Tibial artery (tissue), 4 donors: ENCODE data around the gene RHOV.

ENCODE experiments used
- DNase-seq, 2 donors: peaks; one replicate each; pipeline ENCODE4 v3.0.0-alpha.2; 2019
- H3K27ac ChIP-seq, 2 donors: fragments of 200-600 bp; sonication (generic) in 1 of 2; 1 replicate in 1 of 2; 2 replicates in 1 of 2; pipeline ENCODE4 v1.5.1; 2018 to 2019; ENCODE audit warnings: mild to moderate bottlenecking in 1 of 2
- H3K27me3 ChIP-seq, 2 donors: fragments of 200-600 bp; sonication (generic) in 1 of 2; one replicate each; pipeline versions ENCODE4 v1.5.1 to v1.6.0; 2016 to 2019
- H3K36me3 ChIP-seq, 3 donors: fragments of 200-600 bp; sonication (generic) in 2 of 3; one replicate each; pipeline ENCODE4 v1.5.1; 2016 to 2019; ENCODE audit warnings: mild to moderate bottlenecking in 2 of 3
- H3K4me1 ChIP-seq, 4 donors: fragments of 200-600 bp; sonication (generic) in 2 of 4; 1 replicate in 3 of 4; 2 replicates in 1 of 4; pipeline ENCODE4 v1.5.1; 2016 to 2019
- H3K4me3 ChIP-seq, 2 donors: fragments of 200-600 bp; sonication (generic) in 1 of 2; 1 replicate in 1 of 2; 2 replicates in 1 of 2; pipeline ENCODE4 v1.5.1; 2018 to 2019; ENCODE audit warnings: mild to moderate bottlenecking in 2 of 2
- H3K9me3 ChIP-seq, 3 donors: fragments of 200-600 bp; sonication (generic) in 1 of 3; one replicate each; pipeline ENCODE4 v1.5.1; 2016 to 2019
- intact Hi-C: fragments of 100-400 bp; cut with DNase I; formaldehyde crosslinking; loops from one replicate; pipeline ENCODE4 v1.15.0; 2023; ENCODE audit warnings: low total_unique reads
- TF ChIP-seq, protein P1 (sequence below), 2 experiments: fragments of 200-600 bp in 1 of 2; fragments of 450-650 bp in 1 of 2; IDR thresholded peaks; one replicate each; pipeline ENCODE4 v1.5.1; 2017 to 2019; ENCODE audit warnings: antibody characterized with exemption in 2 of 2, mild to moderate bottlenecking in 1 of 2, moderate library complexity in 1 of 2

RHOV gene

DNA sequence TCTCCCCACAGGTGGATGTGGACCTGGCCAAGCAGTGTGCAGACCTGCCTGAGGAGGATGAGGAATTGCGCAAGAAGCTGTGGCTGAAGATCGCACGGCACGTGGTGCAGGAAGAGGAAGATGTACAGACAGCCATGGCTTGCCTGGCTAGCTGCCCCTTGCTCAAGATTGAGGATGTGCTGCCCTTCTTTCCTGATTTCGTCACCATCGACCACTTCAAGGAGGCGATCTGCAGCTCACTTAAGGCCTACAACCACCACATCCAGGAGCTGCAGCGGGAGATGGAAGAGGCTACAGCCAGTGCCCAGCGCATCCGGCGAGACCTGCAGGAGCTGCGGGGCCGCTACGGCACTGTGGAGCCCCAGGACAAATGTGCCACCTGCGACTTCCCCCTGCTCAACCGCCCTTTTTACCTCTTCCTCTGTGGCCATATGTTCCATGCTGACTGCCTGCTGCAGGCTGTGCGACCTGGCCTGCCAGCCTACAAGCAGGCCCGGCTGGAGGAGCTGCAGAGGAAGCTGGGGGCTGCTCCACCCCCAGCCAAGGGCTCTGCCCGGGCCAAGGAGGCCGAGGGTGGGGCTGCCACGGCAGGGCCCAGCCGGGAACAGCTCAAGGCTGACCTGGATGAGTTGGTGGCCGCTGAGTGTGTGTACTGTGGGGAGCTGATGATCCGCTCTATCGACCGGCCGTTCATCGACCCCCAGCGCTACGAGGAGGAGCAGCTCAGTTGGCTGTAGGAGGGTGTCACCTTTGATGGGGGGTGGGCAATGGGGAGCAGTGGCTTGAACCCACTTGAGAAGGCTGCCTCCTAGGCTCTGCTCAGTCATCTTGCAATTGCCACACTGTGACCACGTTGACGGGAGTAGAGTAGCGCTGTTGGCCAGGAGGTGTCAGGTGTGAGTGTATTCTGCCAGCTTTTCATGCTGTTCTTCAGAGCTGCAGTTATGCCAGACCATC is 28.8 kb upstream of the RHOV start:
- DNase-seq, result peak in 1 of 2 donors; percentile 60
- Histone ChIP-seq H3K27ac (no peak overlapping the region), H3K4me3 (no peak overlapping the region), H3K4me1 (peaks cover 12 to 28% (median 22%) of the 10 kb centered on the region in 4 donors), H3K27me3 (no peaks in the 10 kb centered on the region), H3K9me3 (no peaks in the 10 kb centered on the region), H3K36me3 (peaks cover 43 to 59% (median 46%) of the 10 kb centered on the region in 3 donors)
- intact Hi-C loops, result loop anchor here (10.0 kb wide), 1 partner anchor 212 kb away; the partner anchor contains the start of gene INO80
- TF ChIP-seq, protein P1, sequence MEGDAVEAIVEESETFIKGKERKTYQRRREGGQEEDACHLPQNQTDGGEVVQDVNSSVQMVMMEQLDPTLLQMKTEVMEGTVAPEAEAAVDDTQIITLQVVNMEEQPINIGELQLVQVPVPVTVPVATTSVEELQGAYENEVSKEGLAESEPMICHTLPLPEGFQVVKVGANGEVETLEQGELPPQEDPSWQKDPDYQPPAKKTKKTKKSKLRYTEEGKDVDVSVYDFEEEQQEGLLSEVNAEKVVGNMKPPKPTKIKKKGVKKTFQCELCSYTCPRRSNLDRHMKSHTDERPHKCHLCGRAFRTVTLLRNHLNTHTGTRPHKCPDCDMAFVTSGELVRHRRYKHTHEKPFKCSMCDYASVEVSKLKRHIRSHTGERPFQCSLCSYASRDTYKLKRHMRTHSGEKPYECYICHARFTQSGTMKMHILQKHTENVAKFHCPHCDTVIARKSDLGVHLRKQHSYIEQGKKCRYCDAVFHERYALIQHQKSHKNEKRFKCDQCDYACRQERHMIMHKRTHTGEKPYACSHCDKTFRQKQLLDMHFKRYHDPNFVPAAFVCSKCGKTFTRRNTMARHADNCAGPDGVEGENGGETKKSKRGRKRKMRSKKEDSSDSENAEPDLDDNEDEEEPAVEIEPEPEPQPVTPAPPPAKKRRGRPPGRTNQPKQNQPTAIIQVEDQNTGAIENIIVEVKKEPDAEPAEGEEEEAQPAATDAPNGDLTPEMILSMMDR (IDR thresholded peaks at IDR 0.05), result no peak

DNA sequence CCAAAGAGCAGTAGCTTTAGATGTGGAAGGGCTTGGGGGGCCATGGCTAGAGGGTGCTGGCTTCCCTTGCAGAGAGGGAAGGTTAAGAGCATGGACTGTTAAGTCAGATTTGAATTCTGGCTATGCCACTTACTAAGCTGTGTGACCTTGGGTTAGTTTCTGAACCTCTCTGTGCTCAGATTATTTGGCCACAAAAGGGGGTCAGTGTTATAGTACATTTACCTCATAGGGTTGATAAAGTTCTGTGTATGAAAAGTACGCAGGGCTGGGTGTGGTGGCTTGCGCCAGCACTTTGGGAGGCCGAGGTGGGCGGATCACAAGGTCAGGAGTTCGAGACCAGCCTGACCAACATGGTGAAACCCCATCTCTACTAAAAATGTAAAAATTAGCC is 27.0 kb upstream of the RHOV start:
- no peak for DNase-seq
- Histone ChIP-seq H3K27me3 (no peaks in the 10 kb centered on the region), H3K9me3 (no peaks in the 10 kb centered on the region), H3K4me3 (no peak overlapping the region), H3K36me3 (peaks cover 43 to 77% (median 51%) of the 10 kb centered on the region in 3 donors), H3K4me1 (peaks cover 3 to 22% (median 9%) of the 10 kb centered on the region in 4 donors), H3K27ac (no peak overlapping the region)
- TF ChIP-seq, protein P1 (IDR thresholded peaks at IDR 0.05), result no peak
- intact Hi-C loops, result loop anchor here (10.0 kb wide), 1 partner anchor 214 kb away; the partner anchor contains the start of gene INO80

DNA sequence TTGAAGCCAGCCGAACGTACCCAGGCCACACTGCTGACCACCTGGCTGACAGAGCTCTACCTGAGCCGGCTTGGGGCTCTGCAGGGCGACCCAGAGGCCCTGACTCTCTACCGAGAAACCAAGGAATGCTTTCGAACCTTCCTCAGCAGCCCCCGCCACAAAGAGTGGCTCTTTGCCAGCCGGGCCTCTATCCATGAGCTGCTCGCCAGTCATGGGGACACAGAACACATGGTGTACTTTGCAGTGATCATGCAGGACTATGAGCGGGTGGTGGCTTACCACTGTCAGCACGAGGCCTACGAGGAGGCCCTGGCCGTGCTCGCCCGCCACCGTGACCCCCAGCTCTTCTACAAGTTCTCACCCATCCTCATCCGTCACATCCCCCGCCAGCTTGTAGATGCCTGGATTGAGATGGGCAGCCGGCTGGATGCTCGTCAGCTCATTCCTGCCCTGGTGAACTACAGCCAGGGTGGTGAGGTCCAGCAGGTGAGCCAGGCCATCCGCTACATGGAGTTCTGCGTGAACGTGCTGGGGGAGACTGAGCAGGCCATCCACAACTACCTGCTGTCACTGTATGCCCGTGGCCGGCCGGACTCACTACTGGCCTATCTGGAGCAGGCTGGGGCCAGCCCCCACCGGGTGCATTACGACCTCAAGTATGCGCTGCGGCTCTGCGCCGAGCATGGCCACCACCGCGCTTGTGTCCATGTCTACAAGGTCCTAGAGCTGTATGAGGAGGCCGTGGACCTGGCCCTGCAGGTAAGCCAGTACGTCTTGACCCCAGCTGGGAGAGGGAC is 26.4 kb upstream of the RHOV start:
- peaks cover 43 to 80% (median 52%) of the 10 kb centered on the region in 3 donors for H3K36me3 ChIP-seq
- intact Hi-C loops, result loop anchor here (10.0 kb wide), 1 partner anchor 214 kb away; the partner anchor contains the start of gene INO80
- no peak for DNase-seq

GRCh38 chr15:40899536-40900207 is 25.6 kb upstream of the RHOV start:
- Histone ChIP-seq H3K9me3 (no peaks in the 10 kb centered on the region), H3K27me3 (no peaks in the 10 kb centered on the region), H3K36me3 (peaks cover 43 to 80% (median 52%) of the 10 kb centered on the region in 3 donors), H3K4me3 (no peak overlapping the region), H3K4me1 (peaks cover 0 to 27% (median 15%) of the 10 kb centered on the region in 4 donors), H3K27ac (no peak overlapping the region)
- DNase-seq, result no peak
- TF ChIP-seq, protein P1 (IDR thresholded peaks at IDR 0.05), result no peak
- intact Hi-C loops, result loop anchor here (10.0 kb wide), 1 partner anchor 215 kb away; the partner anchor contains the start of gene INO80

More for the DNA sequence above, 26.4 kb upstream of the RHOV start:
- Histone ChIP-seq H3K4me1 (peaks cover 0 to 22% (median 9%) of the 10 kb centered on the region in 4 donors), H3K4me3 (no peak overlapping the region), H3K9me3 (no peaks in the 10 kb centered on the region), H3K27ac (no peak overlapping the region), H3K27me3 (no peaks in the 10 kb centered on the region)
- TF ChIP-seq, protein P1 (IDR thresholded peaks at IDR 0.05), result no peak
